ENCODE data around the gene SUSD4.

Gene SUSD4

GRCh38 chr1:223329252-223329651, 34.7 kb downstream of the SUSD4 start:
- no peak for TF ChIP-seq CTCF (conservative IDR thresholded peaks at IDR 0.05)
- H3K27ac ChIP-seq = no peak overlapping the region

- no peak for TF ChIP-seq CTCF (conservative IDR thresholded peaks at IDR 0.05)
- H3K27ac ChIP-seq = no peak overlapping the region
Observed at GRCh38 chr1:223328566-223328965, 35.4 kb downstream of the SUSD4 start.

GRCh38 chr1:223326776-223327175, 37.2 kb downstream of the SUSD4 start:
- H3K27ac ChIP-seq = no peak overlapping the region
- TF ChIP-seq CTCF (conservative IDR thresholded peaks at IDR 0.05) = no peak

GRCh38 chr1:223323491-223324484, 40.2 kb downstream of the SUSD4 start:
- TF ChIP-seq CTCF (conservative IDR thresholded peaks at IDR 0.05) = no peak

GRCh38 chr1:223322868-223323267, 41.1 kb downstream of the SUSD4 start:
- TF ChIP-seq CTCF (conservative IDR thresholded peaks at IDR 0.05) = no peak
- no peak overlapping the region for H3K27ac ChIP-seq

More at GRCh38 chr1:223323491-223324484, 40.2 kb downstream of the SUSD4 start:
- no peak overlapping the region for H3K27ac ChIP-seq

GRCh38 chr1:223320959-223321358, 43.0 kb downstream of the SUSD4 start:
- TF ChIP-seq CTCF (conservative IDR thresholded peaks at IDR 0.05) = no peak
- H3K27ac ChIP-seq = no peak overlapping the region

GRCh38 chr1:223319905-223320580, 43.9 kb downstream of the SUSD4 start:
- H3K27ac ChIP-seq = peak overlapping the region; percentile 79
- TF ChIP-seq CTCF (conservative IDR thresholded peaks at IDR 0.05) = no peak
